Effector memory CD8-positive, alpha-beta T cell (primary cell): ENCODE results near the gene LSM14A.
"Not testable (repeated sequence)": the region's sequence is repeated elsewhere in the genome, so short reads cannot be mapped to it uniquely, and the experiment has no call there.

ENCODE experiments used
- ATAC-seq: fragments of 150-1000 bp; cut with Tn5 transposase; replicated peaks from 2 replicates; pipeline ENCODE4 v1.10.0; 2021; ENCODE audit warnings: mild to moderate bottlenecking, moderate library complexity
- DNase-seq, 3 experiments: peaks; one replicate each; pipeline ENCODE4 v3.0.0; 2021
- H3K27ac Mint-ChIP-seq, 2 donors: one replicate each; pipeline ENCODE4 v1.8.0; 2022; ENCODE audit warnings: mild to moderate bottlenecking in 2 of 2, mixed read lengths in 2 of 2, moderate library complexity in 2 of 2
- H3K27me3 Mint-ChIP-seq, 2 donors: one replicate each; pipeline ENCODE4 v1.8.0; 2022; ENCODE audit warnings: mixed read lengths in 2 of 2
- H3K36me3 Mint-ChIP-seq: one replicate; pipeline ENCODE4 v1.8.0; 2022; ENCODE audit warnings: mild to moderate bottlenecking, moderate library complexity, mixed read lengths; ENCODE audit not compliant: insufficient read depth
- H3K4me1 Mint-ChIP-seq, 2 donors: one replicate each; pipeline ENCODE4 v1.8.0; 2022; ENCODE audit warnings: low read depth in 2 of 2, mixed read lengths in 2 of 2
- H3K4me3 Mint-ChIP-seq, 2 donors: one replicate each; pipeline ENCODE4 v1.8.0; 2022; ENCODE audit warnings: mild to moderate bottlenecking in 2 of 2, mixed read lengths in 2 of 2, moderate library complexity in 2 of 2
- H3K9me3 Mint-ChIP-seq, 2 donors: one replicate each; pipeline ENCODE4 v1.8.0; 2022; ENCODE audit warnings: mixed read lengths in 2 of 2
- total RNA-seq, 9 experiments: gene quantifications; one replicate each; lab custom pipeline; 2026; lab: John Stamatoyannopoulos, UW

Gene LSM14A
- total RNA-seq = 161 to 255 (median 190) reads per million in 9 experiments

DNA sequence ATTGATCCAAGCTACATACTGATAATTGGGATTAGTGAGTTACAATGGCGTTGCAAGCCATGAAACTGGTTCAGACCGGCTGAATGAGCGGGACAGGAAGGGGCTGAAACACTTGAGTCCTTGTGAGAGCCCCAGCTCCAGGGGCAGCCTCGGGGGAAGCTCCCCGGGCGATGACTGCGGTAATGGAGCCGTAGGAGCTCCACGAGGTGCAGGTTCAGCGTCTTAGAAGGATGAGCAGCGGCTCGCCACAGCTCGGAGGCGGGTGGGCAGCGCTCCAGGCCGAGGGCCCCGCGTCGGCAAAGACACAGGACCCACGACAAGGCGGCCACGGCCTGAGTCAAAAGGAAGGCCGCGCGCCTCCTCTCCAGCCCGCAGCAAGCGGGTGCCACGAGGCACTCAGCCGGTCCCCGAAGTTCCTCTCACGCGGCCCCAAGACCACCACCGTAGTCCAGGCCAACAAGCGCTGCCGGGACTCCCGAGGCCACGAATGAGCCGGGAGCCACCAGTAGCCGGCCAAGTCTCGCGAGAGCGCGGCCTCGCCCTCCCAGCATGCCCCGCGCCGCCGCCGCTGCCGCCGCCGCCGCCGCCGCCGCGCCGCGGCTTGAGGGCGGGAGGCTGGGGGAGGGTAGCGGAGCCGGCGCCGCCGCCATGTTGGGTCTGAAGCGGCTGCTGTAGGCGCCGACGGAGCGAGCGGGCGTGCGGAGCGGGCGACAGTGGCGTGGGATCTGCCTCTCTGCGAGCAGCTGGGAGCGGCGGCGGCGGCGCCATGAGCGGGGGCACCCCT is at the start of gene LSM14A:
TSS of gene LSM14A (plus strand) at position 628 of the 784 bp plus-strand sequence. CDS start at position 767, 139 bp downstream.
- H3K27ac Mint-ChIP-seq = peak within 1 kb of the TSS; percentile 90 to 94
- H3K27me3 Mint-ChIP-seq = no peaks in the 10 kb centered on the region
- ATAC-seq (peak; percentile 87), DNase-seq (peak; percentile 90 to 95 (median 94))
- H3K4me1 Mint-ChIP-seq = peaks cover 32 to 42% of the 10 kb centered on the region in 2 donors
- peaks cover 53% of the 10 kb centered on the region for H3K36me3 Mint-ChIP-seq
- no peaks in the 10 kb centered on the region for H3K9me3 Mint-ChIP-seq
- peak within 1 kb of the TSS; percentile 95 for H3K4me3 Mint-ChIP-seq

DNA sequence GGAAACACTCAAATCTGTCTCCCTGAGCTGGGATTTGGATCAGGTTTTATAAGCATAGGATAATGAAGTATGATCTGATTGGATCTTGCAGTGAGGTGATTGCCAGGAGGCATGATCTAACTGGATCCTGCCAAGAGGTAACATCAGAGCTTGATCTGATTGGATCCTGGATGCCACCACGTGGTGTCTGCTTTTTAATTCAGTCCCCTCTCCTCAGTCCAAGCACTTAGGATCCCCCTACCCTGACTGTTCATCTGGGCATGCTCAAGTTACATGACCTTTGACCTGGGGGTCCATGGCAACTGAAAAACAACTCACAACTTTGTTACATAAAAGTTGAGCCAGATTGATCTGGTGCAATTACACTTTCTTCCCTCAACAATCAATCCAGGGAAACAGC is 47.5 kb upstream of the LSM14A start:
- Mint-ChIP-seq H3K27me3 (peaks cover 0 to 4% of the 10 kb centered on the region in 2 donors), H3K4me1 (no peaks in the 10 kb centered on the region), H3K27ac (no peak overlapping the region), H3K9me3 (no peaks in the 10 kb centered on the region), H3K4me3 (no peak overlapping the region), H3K36me3 (no peaks in the 10 kb centered on the region)
- DNase-seq (no peak), ATAC-seq (no peak)

DNA sequence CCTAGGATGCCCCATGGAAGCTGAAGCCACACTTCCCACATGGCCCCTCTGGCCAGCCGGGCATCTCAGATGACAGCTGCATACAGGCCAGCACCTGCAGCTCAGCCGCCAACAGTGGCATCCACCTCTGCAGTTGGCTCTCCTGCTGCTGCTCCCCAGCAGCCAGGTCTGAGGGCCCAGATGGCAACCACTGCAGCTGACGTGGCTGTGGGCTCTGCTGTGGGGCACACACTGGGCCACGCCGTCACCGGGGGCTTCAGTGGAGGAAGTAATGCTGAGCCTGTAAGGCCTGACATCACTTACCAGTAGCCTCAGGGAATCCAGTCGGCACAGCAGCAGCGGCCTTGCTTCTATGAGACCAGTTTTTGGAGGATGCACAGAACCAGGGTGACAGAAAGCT is 45.3 kb upstream of the LSM14A start:
- no peak for DNase-seq
- Mint-ChIP-seq H3K27ac (no peak overlapping the region), H3K4me3 (no peak overlapping the region), H3K9me3 (no peaks in the 10 kb centered on the region), H3K4me1 (no peaks in the 10 kb centered on the region), H3K36me3 (no peaks in the 10 kb centered on the region), H3K27me3 (no peaks in the 10 kb centered on the region)
- no peak for ATAC-seq

DNA sequence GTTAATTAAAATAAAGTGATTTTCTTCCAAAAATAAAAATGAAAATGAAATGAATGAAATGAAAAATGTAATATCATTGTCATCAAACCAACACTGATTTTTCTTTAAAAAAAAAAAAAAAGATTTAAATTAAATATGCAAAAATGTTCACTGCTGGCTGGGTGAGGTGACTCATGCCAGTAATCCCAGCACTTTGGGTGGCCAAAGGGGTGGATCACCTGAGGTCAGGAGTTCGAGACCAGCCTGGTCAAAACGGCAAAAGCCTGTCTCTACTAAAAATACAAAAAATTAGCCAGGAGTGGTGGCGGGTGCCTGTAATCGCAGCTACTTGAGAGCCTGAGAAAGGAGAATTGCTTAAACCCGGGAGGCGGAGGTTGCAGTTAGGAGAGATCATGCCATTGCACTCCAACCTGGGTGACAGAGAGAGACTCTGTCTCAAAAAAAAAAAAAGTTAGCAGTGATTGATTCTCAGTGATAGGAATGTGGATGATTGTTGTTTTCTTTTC is 44.6 kb upstream of the LSM14A start:
- Mint-ChIP-seq H3K4me3 (no peak overlapping the region), H3K4me1 (no peaks in the 10 kb centered on the region), H3K9me3 (no peaks in the 10 kb centered on the region), H3K27ac (no peak overlapping the region), H3K27me3 (no peaks in the 10 kb centered on the region), H3K36me3 (no peaks in the 10 kb centered on the region)
- DNase-seq = no peak
- no peak for ATAC-seq

DNA sequence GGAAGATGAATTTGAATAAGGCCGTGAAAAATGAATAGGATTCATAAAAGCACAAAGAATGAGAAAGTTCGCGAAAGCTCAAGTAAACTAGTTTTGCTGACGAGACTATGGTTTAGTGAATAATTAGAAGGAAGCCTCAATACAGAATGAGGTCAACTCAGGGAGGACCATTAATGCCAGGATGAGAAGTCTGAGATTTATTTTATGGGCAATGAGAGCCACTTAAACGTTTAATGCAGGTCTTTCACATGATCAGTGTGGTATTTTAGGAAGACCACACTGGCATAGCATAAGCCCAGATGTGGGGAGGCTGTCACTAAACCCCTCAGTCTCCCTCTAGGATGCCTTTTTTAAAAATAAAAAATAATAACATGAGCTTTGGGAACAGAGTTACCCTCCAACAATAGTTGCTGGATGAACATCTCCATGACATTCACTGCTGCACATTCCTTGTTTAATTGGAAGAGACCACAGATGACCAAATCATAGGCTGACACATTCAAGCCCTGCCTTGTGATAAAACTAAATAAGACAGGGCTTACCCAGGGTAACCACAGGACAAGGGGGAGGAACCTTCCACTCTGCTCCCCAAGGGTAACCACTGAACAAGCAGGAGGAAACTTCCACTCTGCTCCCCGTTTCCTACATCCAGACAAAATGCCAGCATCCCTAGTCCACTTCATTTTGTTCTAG is 43.6 kb upstream of the LSM14A start:
- Mint-ChIP-seq H3K36me3 (no peaks in the 10 kb centered on the region), H3K4me1 (no peaks in the 10 kb centered on the region), H3K4me3 (no peak overlapping the region), H3K9me3 (no peaks in the 10 kb centered on the region), H3K27ac (no peak overlapping the region), H3K27me3 (no peaks in the 10 kb centered on the region)
- ATAC-seq (no peak), DNase-seq (no peak)

DNA sequence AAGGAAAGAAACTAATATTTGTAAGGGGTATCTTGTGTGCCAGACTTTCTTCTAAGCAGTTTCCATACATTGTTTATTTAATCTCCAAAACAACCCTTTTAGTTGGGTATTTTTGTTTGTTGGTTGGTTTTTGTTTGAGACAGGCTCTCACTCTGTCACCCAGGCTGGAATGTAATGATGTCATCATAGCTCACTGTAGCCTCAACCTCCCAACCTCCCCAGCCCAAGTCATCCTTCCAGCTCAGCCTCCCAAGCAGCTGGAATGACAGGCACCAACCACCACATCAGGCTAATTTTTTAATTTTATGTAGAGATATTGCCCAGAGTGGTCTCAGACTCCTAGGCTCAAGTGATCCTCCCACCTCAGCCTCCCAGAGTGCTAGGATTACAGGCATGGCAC is 41.2 kb upstream of the LSM14A start:
- H3K27ac Mint-ChIP-seq = no peak overlapping the region
- H3K4me3 Mint-ChIP-seq = no peak overlapping the region
- H3K9me3 Mint-ChIP-seq = no peaks in the 10 kb centered on the region
- peaks cover 4 to 5% of the 10 kb centered on the region in 2 donors for H3K4me1 Mint-ChIP-seq
- H3K36me3 Mint-ChIP-seq = peaks cover 7% of the 10 kb centered on the region
- ATAC-seq (no peak), DNase-seq (no peak)
- H3K27me3 Mint-ChIP-seq = no peaks in the 10 kb centered on the region

DNA sequence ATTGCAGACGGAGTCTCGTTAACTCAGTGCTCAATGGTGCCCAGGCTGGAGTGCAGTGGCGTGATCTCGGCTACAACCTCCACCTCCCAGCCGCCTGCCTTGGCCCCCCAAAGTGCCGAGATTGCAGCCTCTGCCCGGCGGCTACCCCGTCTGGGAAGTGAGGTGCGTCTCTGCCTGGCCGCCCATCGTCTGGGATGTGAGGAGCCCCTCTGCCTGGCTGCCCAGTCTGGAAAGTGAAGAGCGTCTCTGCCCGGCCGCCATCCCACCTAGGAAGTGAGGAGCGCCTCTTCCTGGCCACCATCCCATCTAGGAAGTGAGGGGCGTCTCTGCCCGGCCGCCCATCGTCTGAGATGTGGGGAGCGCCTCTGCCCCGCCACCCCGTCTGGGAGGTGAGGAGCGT is 40.2 kb upstream of the LSM14A start:
- H3K27me3 Mint-ChIP-seq, H3K27ac Mint-ChIP-seq, H3K4me3 Mint-ChIP-seq, H3K36me3 Mint-ChIP-seq, H3K9me3 Mint-ChIP-seq, DNase-seq, ATAC-seq, H3K4me1 Mint-ChIP-seq: not testable (repeated sequence)

DNA sequence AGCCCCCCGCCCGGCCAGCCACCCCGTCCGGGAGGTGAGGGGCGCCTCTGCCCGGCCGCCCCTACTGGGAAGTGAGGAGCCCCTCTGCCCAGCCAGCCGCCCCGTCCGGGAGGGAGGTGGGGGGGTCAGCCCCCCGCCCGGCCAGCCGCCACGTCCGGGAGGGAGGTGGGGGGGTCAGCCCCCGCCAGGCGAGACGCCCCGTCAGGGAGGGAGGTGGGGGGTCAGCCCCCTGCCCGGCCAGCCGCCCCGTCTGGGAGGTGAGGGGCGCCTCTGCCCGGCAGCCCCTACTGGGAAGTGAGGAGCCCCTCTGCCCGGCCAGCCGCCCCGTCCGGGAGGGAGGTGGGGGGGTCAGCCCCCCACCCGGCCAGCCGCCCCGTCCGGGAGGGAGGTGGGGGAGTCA is 39.6 kb upstream of the LSM14A start:
- not testable (repeated sequence) for H3K27ac Mint-ChIP-seq, ATAC-seq, H3K4me1 Mint-ChIP-seq, DNase-seq, H3K4me3 Mint-ChIP-seq, H3K36me3 Mint-ChIP-seq, H3K27me3 Mint-ChIP-seq, H3K9me3 Mint-ChIP-seq

DNA sequence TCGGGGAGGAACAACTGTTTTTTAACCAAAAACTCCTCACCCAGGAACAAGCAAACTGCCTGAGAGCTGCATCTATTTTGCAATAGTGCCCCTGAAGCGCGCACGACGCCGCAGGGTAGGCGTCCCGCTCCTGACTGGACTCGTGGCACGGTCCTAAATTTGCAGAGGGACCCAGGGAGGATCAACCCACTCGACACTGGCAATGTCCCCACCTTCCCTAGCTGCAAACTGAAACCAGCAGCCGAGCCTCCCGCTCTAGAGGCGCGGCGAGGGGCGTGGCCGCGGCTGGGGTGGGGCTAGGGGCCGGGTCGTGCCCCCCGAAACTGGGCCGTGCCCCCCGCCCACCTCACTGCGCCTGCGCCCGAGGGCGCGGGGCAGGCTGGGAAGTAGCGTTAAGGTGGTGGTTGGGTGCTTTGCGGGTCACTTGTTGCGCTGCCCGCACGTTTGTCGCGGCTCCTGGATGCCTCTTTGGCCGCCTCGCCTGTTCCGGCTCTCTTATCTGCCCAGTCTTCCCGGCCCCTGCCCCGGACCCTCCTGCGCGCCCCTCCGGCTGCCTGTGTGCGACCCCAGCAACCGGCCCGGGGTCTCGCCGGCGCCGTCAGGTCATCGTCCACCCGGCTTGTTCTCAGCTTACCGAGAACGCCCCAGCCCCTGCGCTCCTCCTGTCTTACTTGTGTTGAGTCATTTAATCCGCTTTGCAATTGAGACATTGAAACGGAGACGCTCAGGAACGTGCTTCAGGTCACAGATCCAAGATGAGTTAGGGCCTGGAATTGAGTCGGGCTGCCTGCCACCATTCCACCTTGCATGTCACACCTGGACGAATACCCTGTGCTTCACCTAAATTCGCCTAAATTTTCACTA is 37.9 kb upstream of the LSM14A start:
- DNase-seq = peak; percentile 87 to 89 (median 88)
- H3K4me1 Mint-ChIP-seq = peaks cover 4 to 5% of the 10 kb centered on the region in 2 donors

DNA sequence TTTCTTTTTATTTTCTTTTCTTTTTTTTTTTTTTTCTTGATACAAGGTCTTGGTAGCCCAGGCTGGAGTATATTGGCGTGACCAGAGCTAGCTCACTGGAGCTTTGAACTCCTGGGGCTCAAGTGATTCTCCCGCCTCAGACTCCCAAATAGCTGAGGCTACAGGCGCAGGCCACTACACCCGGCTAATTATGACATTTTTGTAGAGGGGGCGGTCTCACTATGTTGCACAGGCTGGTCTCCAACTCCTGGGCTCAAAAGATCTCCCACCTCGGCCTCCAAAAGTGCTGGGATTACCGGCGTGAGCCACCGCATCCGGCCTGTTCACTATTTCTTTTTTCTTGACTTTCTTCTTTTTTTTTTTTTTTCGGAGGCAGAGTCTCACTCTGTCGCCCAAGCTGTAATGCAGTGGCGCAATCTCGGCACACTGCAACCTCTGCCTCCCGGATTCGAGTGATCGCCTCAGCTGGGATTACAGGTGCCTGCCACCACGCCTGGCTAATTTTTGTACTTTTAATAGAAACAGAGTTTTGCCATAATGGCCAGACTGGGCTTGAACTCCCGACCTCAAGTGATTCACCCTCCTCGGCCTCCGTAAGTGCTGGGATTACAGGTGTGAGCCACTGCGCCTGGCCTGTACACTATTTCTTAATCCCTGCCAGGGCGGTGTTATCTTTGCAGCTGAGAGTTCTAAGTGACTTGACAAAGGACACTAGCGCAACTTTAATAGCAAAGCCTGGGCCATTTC is 37.1 kb upstream of the LSM14A start:
- Mint-ChIP-seq H3K27me3 (no peaks in the 10 kb centered on the region), H3K4me1 (peaks cover 4 to 5% of the 10 kb centered on the region in 2 donors), H3K4me3 (peak overlapping the region; percentile 91 to 92), H3K36me3 (peaks cover 7% of the 10 kb centered on the region), H3K9me3 (no peaks in the 10 kb centered on the region), H3K27ac (peak overlapping the region; percentile 89 to 90)
- DNase-seq = no peak
- no peak for ATAC-seq

More for the DNA sequence above, 37.9 kb upstream of the LSM14A start:
- Mint-ChIP-seq H3K36me3 (peaks cover 7% of the 10 kb centered on the region), H3K27ac (peak overlapping the region; percentile 89 to 90), H3K9me3 (no peaks in the 10 kb centered on the region), H3K4me3 (peak overlapping the region; percentile 91 to 92), H3K27me3 (no peaks in the 10 kb centered on the region)
- ATAC-seq = peak; percentile 97

DNA sequence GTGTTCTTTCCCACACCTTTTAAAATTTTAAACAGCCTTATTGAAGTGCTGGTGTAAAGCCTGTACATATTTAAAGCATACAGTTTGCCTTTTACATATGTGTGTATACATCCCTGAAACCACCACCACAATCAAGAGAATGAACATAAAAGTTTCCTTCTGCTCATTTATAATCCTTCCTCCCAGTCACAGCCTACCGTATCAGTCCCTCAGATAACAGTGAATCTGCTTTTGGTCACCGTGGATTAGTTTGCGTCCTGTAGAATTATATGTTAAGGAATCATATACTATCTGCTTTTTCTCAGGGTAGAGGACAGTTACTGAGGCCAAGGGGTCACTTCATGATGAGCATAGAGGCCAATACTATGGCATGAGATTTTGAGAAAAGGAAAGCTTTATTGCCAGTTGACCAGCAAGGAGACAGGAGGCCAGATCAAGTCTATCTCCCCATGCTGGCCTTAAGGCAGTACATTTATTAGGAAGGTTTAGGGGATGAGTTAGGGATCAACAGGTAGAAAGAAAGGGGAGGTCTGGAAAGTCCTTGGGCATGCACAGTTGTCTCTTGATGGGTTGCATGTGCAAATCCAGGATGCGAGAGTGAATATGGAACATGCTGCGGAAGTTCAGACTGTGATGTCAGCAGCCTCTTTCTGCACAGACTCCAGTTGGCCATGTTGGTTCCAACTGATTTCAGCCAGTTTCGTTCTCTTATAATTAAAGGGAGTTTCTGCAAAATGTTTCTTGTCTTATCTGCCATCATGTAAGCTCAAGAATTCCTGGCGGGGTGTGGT is 36.3 kb upstream of the LSM14A start:
- H3K4me1 Mint-ChIP-seq = peaks cover 4 to 5% of the 10 kb centered on the region in 2 donors
- no peaks in the 10 kb centered on the region for H3K27me3 Mint-ChIP-seq
- no peak for DNase-seq
- no peak overlapping the region for H3K27ac Mint-ChIP-seq
- H3K9me3 Mint-ChIP-seq = no peaks in the 10 kb centered on the region
- H3K4me3 Mint-ChIP-seq = peak overlapping the region; percentile 91 to 92
- H3K36me3 Mint-ChIP-seq = peaks cover 7% of the 10 kb centered on the region
- no peak for ATAC-seq

DNA sequence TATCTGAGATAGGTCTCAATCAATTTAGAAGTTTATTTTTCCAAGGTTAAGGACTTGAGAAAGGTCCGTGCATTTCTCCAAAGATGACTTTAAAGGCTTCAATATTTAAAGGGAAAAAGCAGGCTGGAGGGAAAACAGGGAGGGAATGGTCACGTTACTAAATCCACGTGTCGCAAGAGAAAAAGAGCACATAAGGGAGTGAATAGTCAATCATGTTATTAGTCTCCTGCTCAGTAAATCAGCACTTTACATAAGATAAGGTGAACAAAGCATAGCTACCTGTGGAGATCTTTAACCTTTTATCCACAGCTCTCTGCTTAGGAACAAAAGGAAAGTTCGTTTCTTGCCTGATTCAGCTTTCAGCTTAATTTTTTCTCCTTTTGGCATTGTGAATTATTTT is 31.3 kb upstream of the LSM14A start:
- Mint-ChIP-seq H3K4me1 (no peaks in the 10 kb centered on the region), H3K36me3 (no peaks in the 10 kb centered on the region), H3K27me3 (no peaks in the 10 kb centered on the region), H3K4me3 (no peak overlapping the region), H3K9me3 (no peaks in the 10 kb centered on the region), H3K27ac (no peak overlapping the region)
- ATAC-seq (no peak), DNase-seq (no peak)
